Measurements from ENCODE around the gene ZBED6.
"Not testable (repeated sequence)": the region's sequence is repeated elsewhere in the genome, so short reads cannot be mapped to it uniquely, and the experiment has no call there.

ZBED6 gene

GRCh38 chr1:203795441-203796235, at the start of gene ZBED6, which contains the start of gene ZC3H11A:
Gene ZBED6 (plus strand): TSS chr1:203795623. CDS start chr1:203797523, 1,900 bp downstream.
Gene ZC3H11A (plus strand): TSS chr1:203795623. CDS start chr1:203817071, 21,448 bp downstream.
- peak; percentile 96 for DNase-seq (ENCODE audit: low read depth in 2 of 2)

DNA sequence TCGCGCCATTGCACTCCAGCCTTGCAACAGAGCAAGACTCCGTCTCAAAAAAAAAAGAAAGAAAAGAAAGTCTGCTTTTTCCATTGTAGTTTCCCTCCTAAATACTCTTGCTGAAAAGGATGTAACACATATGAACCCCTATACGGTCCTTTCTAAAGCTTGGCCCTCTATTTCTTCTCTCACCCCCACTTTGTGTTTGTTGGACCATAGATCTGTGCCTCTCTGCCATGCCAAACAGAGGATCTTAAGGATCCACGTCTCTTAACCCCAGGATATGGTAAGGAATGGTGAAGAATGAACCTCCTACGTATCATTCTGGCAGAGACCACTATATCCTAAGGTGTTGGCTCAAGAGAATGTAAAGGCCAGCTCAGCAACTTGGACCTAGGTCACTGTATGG, 49.1 kb upstream of the ZBED6 start:
- no peak for DNase-seq (ENCODE audit: low read depth in 2 of 2)

- DNase-seq (ENCODE audit: low read depth in 2 of 2), result peak; percentile 58 to 66
Observed at GRCh38 chr1:203751051-203751450, 44.4 kb upstream of the ZBED6 start.

DNA sequence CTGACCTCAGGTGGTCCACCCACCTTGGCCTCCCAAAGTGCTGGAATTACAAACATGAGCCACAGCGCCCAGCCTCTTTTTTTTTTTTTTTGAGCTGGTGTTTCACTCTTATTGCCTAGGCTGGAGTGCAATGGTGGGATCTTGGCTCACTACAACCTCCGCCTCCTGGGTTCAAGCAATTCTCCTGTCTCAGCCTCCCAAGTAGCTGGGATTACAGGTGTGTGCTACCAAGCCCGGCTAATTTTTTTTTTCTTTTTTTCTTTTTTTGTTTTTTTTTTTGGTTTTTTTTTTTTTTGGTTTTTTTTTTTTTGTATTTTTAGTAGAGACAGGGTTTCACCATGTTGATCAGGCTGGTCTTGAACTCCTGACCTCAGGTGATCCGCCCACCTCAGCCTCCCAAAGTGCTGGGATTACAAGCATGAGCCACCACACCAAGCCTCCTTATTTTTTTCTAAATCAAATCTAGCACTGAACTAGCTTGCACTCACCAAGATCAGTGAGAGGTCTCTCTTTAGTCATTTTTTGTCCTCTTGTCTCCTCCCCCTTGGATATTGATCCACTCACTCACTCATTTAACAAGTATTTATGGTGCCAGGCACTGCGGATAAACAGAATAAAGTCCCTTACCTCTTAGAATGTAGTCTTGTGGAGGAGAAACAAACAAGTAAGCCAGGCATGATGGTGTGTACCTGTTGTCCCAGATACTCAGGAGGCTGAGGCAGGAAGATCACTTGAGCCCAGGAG, 43.6 kb upstream of the ZBED6 start:
- not testable (repeated sequence) for DNase-seq (ENCODE audit: low read depth in 2 of 2)

DNA sequence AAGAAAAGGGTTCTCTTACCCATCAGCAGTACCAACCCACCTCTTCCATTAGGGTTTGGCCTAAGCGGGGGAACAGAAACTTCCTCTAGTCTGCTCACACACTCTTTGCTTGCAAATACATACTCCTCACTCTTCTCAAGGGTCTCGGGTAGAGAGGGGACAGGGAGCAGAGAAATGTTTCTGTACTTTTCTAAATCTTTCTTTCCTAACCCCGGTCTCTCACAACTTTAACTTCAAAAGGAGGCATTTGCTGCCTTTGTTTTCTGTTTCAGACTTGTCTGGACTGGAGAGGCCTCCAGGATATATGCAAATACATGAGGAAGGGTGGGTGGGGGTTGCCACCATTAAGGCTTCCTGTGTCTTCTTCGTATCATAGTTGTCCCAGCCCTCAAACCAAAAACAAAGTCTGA, 41.0 kb upstream of the ZBED6 start:
- no peak for DNase-seq (ENCODE audit: low read depth in 2 of 2)

DNA sequence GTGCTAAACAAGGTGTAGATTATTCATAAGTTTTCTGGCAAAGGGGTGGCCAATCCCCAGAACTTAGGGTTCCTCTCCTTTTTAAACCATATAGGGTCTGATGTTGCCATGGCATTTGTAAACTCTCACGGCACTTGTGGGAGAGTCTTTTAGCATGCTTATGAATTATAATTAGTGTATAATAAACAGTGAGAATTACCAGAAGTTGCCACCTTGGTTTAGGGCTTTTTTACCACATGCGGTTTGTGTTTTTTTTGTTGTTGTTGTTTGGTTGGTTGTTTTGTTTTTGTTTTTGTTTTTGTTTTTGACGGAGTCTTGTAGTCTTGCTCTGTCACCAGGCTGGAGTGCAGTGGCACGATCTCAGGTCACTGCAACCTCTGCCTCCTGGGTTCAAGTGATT, 39.4 kb upstream of the ZBED6 start:
- no peak for DNase-seq (ENCODE audit: low read depth in 2 of 2)

DNA sequence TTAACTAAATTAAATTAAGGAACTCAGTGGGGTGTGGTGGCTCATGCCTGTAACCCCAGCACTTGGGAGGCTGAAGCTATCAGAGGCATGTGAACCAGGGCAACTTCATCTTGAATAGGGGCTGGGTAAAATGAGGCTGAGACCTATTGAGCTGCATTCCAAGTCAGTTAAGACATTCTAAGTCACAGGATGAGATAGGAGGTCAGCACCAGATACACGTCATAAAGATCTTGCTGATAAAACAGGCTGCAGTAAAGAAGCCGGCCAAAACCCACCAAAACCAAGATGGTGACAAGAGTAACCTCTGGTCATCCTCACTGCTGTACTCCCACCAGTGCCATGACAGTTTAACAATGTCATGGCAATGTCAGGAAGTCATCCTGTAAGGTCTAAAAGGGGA, 36.7 kb upstream of the ZBED6 start:
- DNase-seq (ENCODE audit: low read depth in 2 of 2), result not testable (repeated sequence)

DNA sequence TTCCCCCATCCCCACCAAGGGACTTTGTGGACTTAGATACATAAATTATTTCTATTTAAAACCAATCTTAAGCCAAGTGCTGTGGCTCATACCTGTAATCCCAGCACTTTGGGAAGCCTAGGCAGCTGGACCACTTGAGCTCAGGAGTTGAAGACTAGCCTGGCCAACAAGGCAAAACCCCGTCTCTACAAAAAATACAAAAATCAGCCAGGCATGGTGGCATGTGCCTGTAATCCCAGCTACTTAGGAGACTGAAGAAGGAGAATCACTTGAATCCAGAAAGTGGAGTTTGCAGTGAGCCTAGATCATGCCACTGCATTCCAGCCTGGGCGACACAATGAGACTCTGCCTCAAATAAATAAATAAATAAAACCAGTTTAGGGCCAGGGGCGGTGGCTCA, 34.9 kb upstream of the ZBED6 start:
- no peak for DNase-seq (ENCODE audit: low read depth in 2 of 2)

DNA sequence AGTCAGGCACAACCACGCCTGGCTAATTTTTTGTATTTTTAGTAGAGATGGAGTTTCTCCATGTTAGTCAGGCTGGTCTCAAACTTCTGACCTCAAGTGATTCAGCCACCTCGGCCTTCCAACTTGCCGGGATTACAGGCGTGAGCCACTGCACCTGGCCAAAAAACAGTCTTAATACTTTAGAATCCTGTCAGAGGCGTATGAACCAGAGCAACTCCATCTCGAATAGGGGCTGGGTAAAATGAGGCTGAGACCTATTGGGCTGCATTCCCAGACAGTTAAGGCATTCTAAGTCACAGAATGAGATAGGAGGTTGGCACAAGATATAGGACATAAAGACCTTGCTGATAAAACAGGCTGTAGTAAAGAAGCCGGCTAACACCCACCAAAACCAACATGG, 33.5 kb upstream of the ZBED6 start:
- not testable (repeated sequence) for DNase-seq (ENCODE audit: low read depth in 2 of 2)

GRCh38 chr1:203763505-203763904, 31.9 kb upstream of the ZBED6 start:
- no peak for DNase-seq (ENCODE audit: low read depth in 2 of 2)

- DNase-seq (ENCODE audit: low read depth in 2 of 2), result no peak
Observed at GRCh38 chr1:203764105-203765028, 31.1 kb upstream of the ZBED6 start.

GRCh38 chr1:203765029-203765837, 30.2 kb upstream of the ZBED6 start, which contains the start of gene LAX1:
Gene LAX1 (plus strand): TSS chr1:203765183. CDS start chr1:203765566, 383 bp downstream.
- no peak for DNase-seq (ENCODE audit: low read depth in 2 of 2)

DNA sequence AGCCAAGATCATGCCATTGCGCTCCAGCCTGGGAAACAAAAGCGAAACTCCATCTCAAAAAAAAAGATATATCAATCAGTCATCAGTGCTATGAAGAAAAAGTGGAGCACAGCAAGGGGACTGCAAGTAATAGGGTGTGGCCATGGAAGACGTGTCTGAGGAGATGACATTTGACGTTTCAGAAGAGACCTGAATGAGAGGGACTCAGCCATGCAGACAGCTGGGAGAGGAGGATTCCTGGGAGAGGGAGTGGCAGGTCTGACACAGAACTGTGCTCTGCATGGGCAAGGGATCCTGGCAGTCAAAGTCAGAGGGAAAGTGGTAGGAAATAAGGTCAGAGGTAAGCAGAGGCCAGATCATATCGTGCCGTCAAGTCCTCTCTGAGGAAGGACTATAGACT, 27.2 kb upstream of the ZBED6 start:
- no peak for DNase-seq (ENCODE audit: low read depth in 2 of 2)

- peak; percentile 68 to 75 for DNase-seq (ENCODE audit: low read depth in 2 of 2)
Observed at GRCh38 chr1:203769505-203770343, 25.7 kb upstream of the ZBED6 start.

GRCh38 chr1:203771901-203772301, 23.5 kb upstream of the ZBED6 start:
- DNase-seq (ENCODE audit: low read depth in 2 of 2), result no peak

- no peak for DNase-seq (ENCODE audit: low read depth in 2 of 2)
Observed at GRCh38 chr1:203772836-203773235, 22.6 kb upstream of the ZBED6 start.

- no peak for DNase-seq (ENCODE audit: low read depth in 2 of 2)
Observed at GRCh38 chr1:203776636-203777035, 18.8 kb upstream of the ZBED6 start.

GRCh38 chr1:203777596-203777995, 17.8 kb upstream of the ZBED6 start:
- no peak for DNase-seq (ENCODE audit: low read depth in 2 of 2)

DNA sequence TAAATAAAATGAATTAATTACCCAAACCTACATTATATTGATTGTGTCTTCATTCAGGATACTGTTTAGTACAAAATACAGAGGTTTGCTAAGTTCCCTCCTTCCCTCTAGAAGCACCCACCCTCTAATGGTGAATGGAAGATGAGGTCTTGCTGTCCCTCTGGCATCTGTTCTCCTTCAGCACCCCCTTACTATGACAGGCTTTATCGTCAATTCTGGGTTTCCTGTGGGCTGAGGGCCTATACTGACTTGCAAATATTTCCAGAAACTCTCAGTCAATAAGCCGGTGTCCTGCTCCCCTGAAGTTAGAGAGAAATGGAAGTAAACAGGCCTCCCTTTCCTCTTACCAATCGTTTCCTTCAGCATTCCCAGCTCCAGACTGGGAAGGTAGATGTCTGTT, 17.3 kb upstream of the ZBED6 start:
- DNase-seq (ENCODE audit: low read depth in 2 of 2), result no peak

DNA sequence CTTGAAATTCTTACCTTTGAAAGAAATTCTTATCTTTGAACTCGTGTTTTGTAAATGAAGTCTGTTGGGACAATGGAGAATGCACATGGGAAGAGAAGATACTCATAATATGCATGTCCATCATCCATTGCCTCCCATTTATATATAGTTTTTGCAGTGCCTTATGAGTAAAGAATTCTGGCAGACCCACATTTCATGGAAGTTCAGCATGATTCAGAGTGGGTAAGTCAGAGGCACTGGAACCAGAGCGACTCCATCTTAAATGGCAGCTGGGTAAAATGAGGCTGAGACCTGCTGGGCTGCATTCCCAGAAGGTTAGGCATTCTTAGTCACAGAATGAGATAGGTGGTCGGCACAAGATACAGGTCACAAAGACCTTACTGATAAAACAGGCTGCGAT, 16.6 kb upstream of the ZBED6 start:
- no peak for DNase-seq (ENCODE audit: low read depth in 2 of 2)
